ENCODE measurements around the gene GPHN. TPM values are rescaled to one million over a fixed set of nuclear protein-coding genes. Genes with fewer than 3 reads are reported as not detected.

GPHN gene
- total and polyA plus RNA-seq, 2 experiments from 2014 or later, result 15.1 to 20.1 TPM

GRCh38 chr14:66603945-66604344, 96.0 kb downstream of the GPHN start:
- no peaks in the 10 kb centered on the region for H3K9me3 ChIP-seq (ENCODE audit: low read depth)
- no peak overlapping the region for H3K27ac ChIP-seq
- no peak overlapping the region for H3K4me3 ChIP-seq
- TF ChIP-seq CTCF (IDR thresholded peaks at IDR 0.05; ENCODE audit: low read depth, low read length), result no peak
- no peaks in the 10 kb centered on the region for H3K36me3 ChIP-seq
- H3K4me1 ChIP-seq (ENCODE audit: low read depth), result no peaks in the 10 kb centered on the region
- DNase-seq (ENCODE audit: low read depth in 1 of 2, low spot score in 1 of 2), result no peak
- no peaks in the 10 kb centered on the region for H3K27me3 ChIP-seq

- TF ChIP-seq CTCF (IDR thresholded peaks at IDR 0.05; ENCODE audit: low read depth, low read length), result no peak
- Histone ChIP-seq H3K9me3 (ENCODE audit: low read depth) (no peaks in the 10 kb centered on the region), H3K4me1 (ENCODE audit: low read depth) (no peaks in the 10 kb centered on the region), H3K4me3 (no peak overlapping the region), H3K27me3 (no peaks in the 10 kb centered on the region), H3K27ac (no peak overlapping the region), H3K36me3 (no peaks in the 10 kb centered on the region)
- no peak for DNase-seq (ENCODE audit: low read depth in 1 of 2, low spot score in 1 of 2)
Measured at GRCh38 chr14:66606826-66607225, 98.9 kb downstream of the GPHN start.

- TF ChIP-seq CTCF (IDR thresholded peaks at IDR 0.05; ENCODE audit: low read depth, low read length), result peak; percentile 34
- Histone ChIP-seq H3K9me3 (ENCODE audit: low read depth) (no peaks in the 10 kb centered on the region), H3K4me3 (no peak overlapping the region), H3K27ac (no peak overlapping the region), H3K27me3 (no peaks in the 10 kb centered on the region), H3K4me1 (ENCODE audit: low read depth) (no peaks in the 10 kb centered on the region), H3K36me3 (no peaks in the 10 kb centered on the region)
- DNase-seq (ENCODE audit: low read depth in 1 of 2, low spot score in 1 of 2), result peak in 1 of 2 donors; percentile 9
Measured at GRCh38 chr14:66610154-66610563, 102.2 kb downstream of the GPHN start.

DNA sequence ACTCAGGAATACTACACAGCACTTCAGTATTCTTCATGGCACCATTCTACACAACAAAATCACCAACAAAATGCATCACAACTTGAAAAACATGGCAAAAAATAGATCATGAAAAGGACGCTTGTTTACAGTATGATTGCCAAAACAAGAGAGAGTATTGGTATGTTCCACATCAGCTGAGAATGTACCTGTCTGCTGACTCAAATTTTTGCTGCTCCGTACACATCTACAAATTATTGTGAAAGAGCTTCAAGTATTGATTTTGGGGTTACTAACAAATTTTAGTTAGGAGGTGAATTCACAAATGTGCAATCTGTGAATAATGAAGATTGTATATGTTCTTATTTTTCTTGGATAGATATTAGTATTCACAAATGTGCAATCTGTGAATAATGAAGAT, 105.4 kb downstream of the GPHN start:
- Histone ChIP-seq H3K36me3 (no peaks in the 10 kb centered on the region), H3K27ac (no peak overlapping the region), H3K27me3 (no peaks in the 10 kb centered on the region), H3K9me3 (ENCODE audit: low read depth) (no peaks in the 10 kb centered on the region), H3K4me1 (ENCODE audit: low read depth) (no peaks in the 10 kb centered on the region), H3K4me3 (no peak overlapping the region)
- no peak for DNase-seq (ENCODE audit: low read depth in 1 of 2, low spot score in 1 of 2)
- TF ChIP-seq CTCF (IDR thresholded peaks at IDR 0.05; ENCODE audit: low read depth, low read length), result no peak

DNA sequence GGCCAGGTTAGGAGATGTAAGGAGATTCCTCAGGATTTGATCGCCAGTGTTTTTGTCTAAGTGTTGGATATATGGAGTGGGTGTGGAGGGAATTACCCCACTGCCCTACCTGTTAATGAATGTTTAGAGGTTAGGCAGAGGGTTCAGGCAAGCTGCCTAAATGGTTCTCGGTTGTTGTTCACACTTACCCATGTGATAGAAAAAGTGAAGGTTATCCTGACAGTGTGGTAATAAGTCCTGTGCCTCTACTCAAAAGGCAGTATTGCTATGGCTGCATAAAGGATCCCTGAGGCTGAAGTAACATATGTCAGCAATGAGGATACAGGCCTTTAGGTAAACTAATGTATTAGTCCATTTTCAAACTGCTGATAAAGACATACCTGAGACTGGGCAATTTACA, 112.0 kb downstream of the GPHN start:
- no peak overlapping the region for H3K27ac ChIP-seq
- H3K27me3 ChIP-seq, result no peaks in the 10 kb centered on the region
- TF ChIP-seq CTCF (IDR thresholded peaks at IDR 0.05; ENCODE audit: low read depth, low read length), result no peak
- no peak for DNase-seq (ENCODE audit: low read depth in 1 of 2, low spot score in 1 of 2)
- no peaks in the 10 kb centered on the region for H3K9me3 ChIP-seq (ENCODE audit: low read depth)
- no peaks in the 10 kb centered on the region for H3K4me1 ChIP-seq (ENCODE audit: low read depth)
- no peak overlapping the region for H3K4me3 ChIP-seq
- no peaks in the 10 kb centered on the region for H3K36me3 ChIP-seq

- no peak for DNase-seq (ENCODE audit: low read depth in 1 of 2, low spot score in 1 of 2)
- no peaks in the 10 kb centered on the region for H3K36me3 ChIP-seq
- TF ChIP-seq CTCF (IDR thresholded peaks at IDR 0.05; ENCODE audit: low read depth, low read length), result no peak
- no peaks in the 10 kb centered on the region for H3K9me3 ChIP-seq (ENCODE audit: low read depth)
- no peaks in the 10 kb centered on the region for H3K4me1 ChIP-seq (ENCODE audit: low read depth)
- H3K27me3 ChIP-seq, result no peaks in the 10 kb centered on the region
- H3K27ac ChIP-seq, result no peak overlapping the region
- H3K4me3 ChIP-seq, result no peak overlapping the region
Measured at GRCh38 chr14:66623838-66624237, 115.9 kb downstream of the GPHN start.

All from cardiac muscle cell (in vitro differentiated cells and primary cell).